Suprapubic skin (tissue), 4 donors: ENCODE results near the gene RPL36AL. TPM values are rescaled to one million over a fixed set of nuclear protein-coding genes. Genes with fewer than 3 reads are reported as not detected.
"Not testable (repeated sequence)": the region's sequence is repeated elsewhere in the genome, so short reads cannot be mapped to it uniquely, and the experiment has no call there.

Experiments
- DNase-seq, 2 donors: peaks; one replicate each; pipeline ENCODE4 v3.0.0-alpha.2; 2019; ENCODE audit warnings: low spot score in 2 of 2
- H3K27ac ChIP-seq: fragments of 200-600 bp; sonication (generic); one replicate; pipeline ENCODE4 v1.5.1; 2019
- H3K27me3 ChIP-seq: fragments of 200-600 bp; sonication (generic); one replicate; pipeline ENCODE4 v1.5.1; 2019
- H3K36me3 ChIP-seq: fragments of 200-600 bp; sonication (generic); one replicate; pipeline ENCODE4 v1.5.1; 2019
- H3K4me1 ChIP-seq: fragments of 200-600 bp; sonication (generic); one replicate; pipeline ENCODE4 v1.5.1; 2019
- H3K4me3 ChIP-seq: fragments of 200-600 bp; sonication (generic); one replicate; pipeline ENCODE4 v1.5.1; 2019; ENCODE audit warnings: mild to moderate bottlenecking
- H3K9me3 ChIP-seq: fragments of 200-600 bp; sonication (generic); one replicate; pipeline ENCODE4 v1.5.1; 2019
- CTCF ChIP-seq, 2 donors: fragments of 200-600 bp in 1 of 2; fragments of 450-650 bp in 1 of 2; sonication (generic) in 1 of 2; IDR thresholded peaks; one replicate each; pipeline ENCODE4 v1.5.1; 2016 to 2019; ENCODE audit warnings: antibody characterized with exemption in 2 of 2, mild to moderate bottlenecking in 1 of 2, moderate library complexity in 1 of 2
- EP300 ChIP-seq: sonication (generic); formaldehyde crosslinking; IDR thresholded peaks from one replicate; pipeline ENCODE4 v1.6.1; 2017; ENCODE audit warnings: antibody characterized with exemption
- POLR2A ChIP-seq, 2 donors: fragments of 450-650 bp; IDR thresholded peaks; one replicate each; pipeline ENCODE4 v1.6.1; 2017; ENCODE audit warnings: antibody characterized with exemption in 2 of 2, mild to moderate bottlenecking in 2 of 2, moderate library complexity in 2 of 2
- POLR2AphosphoS5 ChIP-seq, 3 donors: sonication (generic); formaldehyde crosslinking; IDR thresholded peaks; one replicate each; pipeline ENCODE4 v1.6.1; 2017; ENCODE audit warnings: antibody characterized with exemption in 3 of 3
- WGBS: methylation state at CpG from one replicate; pipeline ENCODE4 v1.1.5; 2018; 5-methylcytosine and 5-hydroxymethylcytosine counted together
- total RNA-seq, 4 donors: library from RNA; depleted of rRNA; stranded (reverse); fragments of >200 nt; gene quantifications; one replicate each; pipeline ENCODE4 v1.1.0, GENCODE V29; 2016

Gene RPL36AL
- total RNA-seq, 4 donors from 2014 or later: 150 to 232 (median 182) TPM

GRCh38 chr14:49585803-49586672 lies 34.4 kb downstream of the RPL36AL start, which contains the start of gene RPS29:
RPS29 (minus strand) TSS chr14:49586380; CDS start chr14:49586346, 34 bp downstream.
- Histone ChIP-seq H3K4me1 (peaks cover 24% of the 10 kb centered on the region), H3K9me3 (no peaks in the 10 kb centered on the region), H3K4me3 (peak within 1 kb of the TSS; percentile 80), H3K27ac (peak within 1 kb of the TSS; percentile 95), H3K36me3 (peaks cover 15% of the 10 kb centered on the region), H3K27me3 (no peaks in the 10 kb centered on the region)
- 0% methylated on average over 27 of the region's 55 CpGs for WGBS
- peak; percentile 99 for DNase-seq
- TF ChIP-seq EP300: no peak
- TF ChIP-seq POLR2A (IDR thresholded peaks at IDR 0.05): peak; percentile 45 to 90
- peak; percentile 70 to 92 (median 83) for TF ChIP-seq POLR2AphosphoS5 (IDR thresholded peaks at IDR 0.05)

DNA sequence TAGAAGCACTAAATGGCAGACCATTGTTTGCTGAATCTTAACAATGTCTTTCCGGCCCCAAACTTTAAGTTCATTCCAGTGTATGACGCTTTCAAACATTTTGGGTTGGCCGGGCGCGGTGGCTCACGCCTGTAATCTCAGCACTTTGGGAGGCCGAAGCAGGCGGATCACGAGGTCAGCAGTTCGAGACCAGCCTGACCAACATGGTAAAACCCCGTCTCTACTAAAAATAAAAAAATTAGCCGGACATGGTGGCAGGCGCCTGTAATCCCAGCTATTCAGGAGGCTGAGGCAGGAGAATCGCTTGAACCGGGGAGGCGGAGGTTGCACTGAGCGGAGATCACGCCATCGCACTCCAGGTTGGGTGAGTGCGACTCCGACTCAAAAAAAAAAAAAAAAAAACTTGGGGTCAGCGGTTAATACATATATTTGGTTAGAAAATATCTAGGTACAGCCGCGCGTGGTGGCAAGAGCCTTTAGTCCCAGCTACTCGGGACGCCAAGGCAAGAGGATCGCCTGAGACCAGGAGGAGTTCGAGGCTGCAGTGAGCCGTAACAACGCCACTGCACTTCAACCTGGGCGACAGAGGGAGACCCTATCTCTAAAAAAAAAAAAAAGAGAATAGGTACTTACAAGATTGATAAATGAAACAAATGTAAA lies 35.3 kb downstream of the RPL36AL start:
- 22% methylated on average over 32 of the region's 32 CpGs for WGBS

DNA sequence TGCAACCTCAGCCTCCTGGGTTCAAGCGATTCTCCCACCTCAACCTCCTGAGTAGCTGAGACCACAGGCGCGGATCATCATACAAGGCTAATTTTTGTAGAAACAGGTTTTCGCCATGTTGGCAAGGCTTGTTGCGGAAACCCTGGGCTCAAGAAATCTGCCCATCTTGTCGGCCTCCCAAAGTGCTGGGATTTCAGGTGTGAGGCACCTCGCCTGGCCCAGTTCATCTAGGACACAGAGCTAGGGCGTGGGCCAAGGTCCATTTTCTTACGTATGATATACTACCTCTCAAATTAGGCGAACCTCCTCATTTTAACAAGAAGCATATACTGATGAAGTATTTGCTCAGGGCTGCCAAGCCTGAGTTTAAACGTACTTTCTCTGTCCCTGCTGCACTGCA lies 36.4 kb downstream of the RPL36AL start:
- DNase-seq: no peak
- H3K9me3 ChIP-seq: no peaks in the 10 kb centered on the region
- TF ChIP-seq POLR2AphosphoS5 (IDR thresholded peaks at IDR 0.05): no peak
- TF ChIP-seq EP300: no peak
- no peak for TF ChIP-seq CTCF (IDR thresholded peaks at IDR 0.05)
- TF ChIP-seq POLR2A (IDR thresholded peaks at IDR 0.05): no peak
- H3K4me3 ChIP-seq: peak overlapping the region; percentile 80
- peaks cover 15% of the 10 kb centered on the region for H3K36me3 ChIP-seq
- H3K4me1 ChIP-seq: peaks cover 31% of the 10 kb centered on the region
- WGBS: 91% methylated on average over 11 of the region's 11 CpGs
- H3K27ac ChIP-seq: no peak overlapping the region
- no peaks in the 10 kb centered on the region for H3K27me3 ChIP-seq

More for the DNA sequence above, 35.3 kb downstream of the RPL36AL start:
- Histone ChIP-seq H3K4me1 (peaks cover 31% of the 10 kb centered on the region), H3K36me3 (peaks cover 15% of the 10 kb centered on the region), H3K27ac (peak overlapping the region; percentile 95), H3K4me3 (peak overlapping the region; percentile 80)
- DNase-seq, H3K27me3 ChIP-seq, H3K9me3 ChIP-seq: not testable (repeated sequence)

- no peak overlapping the region for H3K4me3 ChIP-seq
- no peaks in the 10 kb centered on the region for H3K27me3 ChIP-seq
- no peak overlapping the region for H3K27ac ChIP-seq
- no peak for TF ChIP-seq CTCF (IDR thresholded peaks at IDR 0.05)
- no peak for TF ChIP-seq POLR2A (IDR thresholded peaks at IDR 0.05)
- H3K9me3 ChIP-seq: no peaks in the 10 kb centered on the region
- H3K4me1 ChIP-seq: peaks cover 31% of the 10 kb centered on the region
- H3K36me3 ChIP-seq: peaks cover 15% of the 10 kb centered on the region
- DNase-seq: no peak
- WGBS: 92% methylated on average over 6 of the region's 6 CpGs
Observed at GRCh38 chr14:49583629-49584028, 36.8 kb downstream of the RPL36AL start.

GRCh38 chr14:49582113-49582977 lies 38.1 kb downstream of the RPL36AL start:
- H3K9me3 ChIP-seq: no peaks in the 10 kb centered on the region
- H3K27ac ChIP-seq: no peak overlapping the region
- peaks cover 16% of the 10 kb centered on the region for H3K36me3 ChIP-seq
- no peak for DNase-seq
- H3K4me1 ChIP-seq: peaks cover 31% of the 10 kb centered on the region
- 88% methylated on average over 4 of the region's 4 CpGs for WGBS
- no peaks in the 10 kb centered on the region for H3K27me3 ChIP-seq
- no peak for TF ChIP-seq CTCF (IDR thresholded peaks at IDR 0.05)
- no peak for TF ChIP-seq POLR2AphosphoS5 (IDR thresholded peaks at IDR 0.05)
- TF ChIP-seq POLR2A (IDR thresholded peaks at IDR 0.05): no peak
- TF ChIP-seq EP300: no peak
- no peak overlapping the region for H3K4me3 ChIP-seq
